SK-N-SH treated with all-trans-retinoic acid at 6 μM for 48 hours (cell line): ENCODE measurements around the gene MALT1.

Experiments used
- ATAC-seq: fragments of 200-7000 bp; cut with Tn5 transposase; 3 replicates; pipeline ENCODE4 v1.9.1; 2020; ENCODE audit warnings: mild to moderate bottlenecking, moderate library complexity
- ARNTL ChIP-seq: fragments of 450-650 bp; formaldehyde crosslinking; IDR thresholded peaks from 2 replicates; pipeline ENCODE4 v1.5.0; 2020; ENCODE audit warnings: low read depth, mild to moderate bottlenecking, moderate library complexity, borderline replicate concordance
- BACH2 ChIP-seq: fragments of 250-450 bp; sonication (Bioruptor Pico); IDR thresholded peaks from 2 replicates; pipeline ENCODE4 v1.9.0; 2021; ENCODE audit warnings: mild to moderate bottlenecking, borderline replicate concordance
- CREB5 ChIP-seq: fragments of 250-450 bp; sonication (Bioruptor Pico); IDR thresholded peaks from 2 replicates; pipeline ENCODE4 v1.5.1; 2020; ENCODE audit warnings: low read depth, mild to moderate bottlenecking, moderate library complexity
- CSDC2 ChIP-seq: fragments of 250-450 bp; sonication (Bioruptor Pico); IDR thresholded peaks from 2 replicates; pipeline ENCODE4 v1.5.0; 2020; ENCODE audit warnings: mild to moderate bottlenecking, moderate library complexity
- CSRNP3 ChIP-seq: fragments of 250-450 bp; sonication (Bioruptor Pico); IDR thresholded peaks from 2 replicates; pipeline ENCODE4 v1.5.1; 2021; ENCODE audit warnings: mild to moderate bottlenecking, moderate library complexity
- ESRRG ChIP-seq: fragments of 250-450 bp; sonication (Bioruptor Pico); IDR thresholded peaks from 2 replicates; pipeline ENCODE4 v1.6.1; 2021; ENCODE audit warnings: mild to moderate bottlenecking
- GLIS3 ChIP-seq: fragments of 250-450 bp; sonication (Bioruptor Pico); IDR thresholded peaks from 2 replicates; pipeline ENCODE4 v1.5.0; 2020; ENCODE audit warnings: mild to moderate bottlenecking, moderate library complexity
- OSR1 ChIP-seq: fragments of 250-450 bp; sonication (Bioruptor Pico); IDR thresholded peaks from 2 replicates; pipeline ENCODE4 v1.8.0; 2022; ENCODE audit warnings: moderate library complexity, mild to moderate bottlenecking, inconsistent platforms
- PATZ1 ChIP-seq: fragments of 250-450 bp; sonication (Bioruptor Pico); IDR thresholded peaks from 2 replicates; pipeline ENCODE4 v1.8.0; 2020; ENCODE audit warnings: mild to moderate bottlenecking, moderate library complexity, borderline replicate concordance
- PPARA ChIP-seq: fragments of 250-450 bp; sonication (Bioruptor Pico); IDR thresholded peaks from 2 replicates; pipeline ENCODE4 v1.5.0; 2020; ENCODE audit warnings: mild to moderate bottlenecking, borderline replicate concordance
- RARB ChIP-seq: fragments of 250-450 bp; sonication (Bioruptor Pico); IDR thresholded peaks from 2 replicates; pipeline ENCODE4 v1.8.0; 2021; ENCODE audit warnings: mild to moderate bottlenecking, moderate library complexity
- SNAI2 ChIP-seq: fragments of 250-450 bp; sonication (Bioruptor Pico); IDR thresholded peaks from 2 replicates; pipeline ENCODE4 v1.5.0; 2020; ENCODE audit warnings: mild to moderate bottlenecking, moderate library complexity
- TCF4 ChIP-seq: fragments of 250-450 bp; sonication (Bioruptor Pico); IDR thresholded peaks from 2 replicates; pipeline ENCODE4 v1.8.0; 2021; ENCODE audit warnings: mild to moderate bottlenecking, moderate library complexity, borderline replicate concordance
- ZC3H10 ChIP-seq: fragments of 250-450 bp; sonication (Bioruptor Pico); IDR thresholded peaks from 2 replicates; pipeline ENCODE4 v1.5.1; 2021; ENCODE audit warnings: mild to moderate bottlenecking, moderate library complexity
- ZFP3 ChIP-seq: fragments of 250-450 bp; sonication (Bioruptor Pico); IDR thresholded peaks from 2 replicates; pipeline ENCODE4 v1.5.0; 2020; ENCODE audit warnings: mild to moderate bottlenecking, moderate library complexity
- ZFP30 ChIP-seq: fragments of 450-650 bp; formaldehyde crosslinking; IDR thresholded peaks from 2 replicates; pipeline ENCODE4 v1.5.0; 2022; ENCODE audit warnings: mild to moderate bottlenecking, moderate library complexity
- ZNF565 ChIP-seq: fragments of 450-650 bp; formaldehyde crosslinking; conservative IDR thresholded peaks from 2 replicates; pipeline ENCODE4 v1.5.0; 2020; ENCODE audit warnings: low read depth, mild to moderate bottlenecking, moderate library complexity
- ZNF8 ChIP-seq: fragments of 450-650 bp; formaldehyde crosslinking; IDR thresholded peaks from 2 replicates; pipeline ENCODE4 v1.5.0; 2020; ENCODE audit warnings: mild to moderate bottlenecking, moderate library complexity
- TF ChIP-seq, protein P1 (sequence below): fragments of 250-450 bp; sonication (Bioruptor Pico); IDR thresholded peaks from 2 replicates; pipeline ENCODE4 v1.5.0; 2020; ENCODE audit warnings: mild to moderate bottlenecking, moderate library complexity
- TF ChIP-seq, protein P2 (sequence below): fragments of 250-450 bp; sonication (Bioruptor Pico); IDR thresholded peaks from 2 replicates; pipeline ENCODE4 v1.8.0; 2021; ENCODE audit warnings: low read depth, mild to moderate bottlenecking, moderate library complexity, borderline replicate concordance

Gene MALT1

DNA sequence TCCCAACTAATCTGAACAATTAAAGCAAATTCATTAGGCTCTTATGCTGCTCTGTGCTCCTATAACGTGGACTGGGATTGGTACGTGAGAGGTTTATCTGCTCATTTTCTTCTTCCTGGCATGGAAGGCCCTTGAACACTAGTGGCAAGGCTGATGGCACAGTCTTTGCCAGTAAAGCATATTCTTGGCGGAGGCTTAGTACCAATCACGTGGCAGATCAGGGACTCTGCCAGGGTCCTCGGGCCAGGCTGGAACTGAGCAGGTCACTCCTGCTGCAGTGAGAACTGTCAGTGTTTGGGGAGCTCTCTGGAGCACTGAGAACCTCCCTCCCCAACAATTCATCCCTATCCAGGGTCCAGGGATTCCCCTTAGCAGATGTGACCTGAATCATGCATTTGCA, 38.7 kb upstream of the MALT1 start:
- ATAC-seq = no peak

DNA sequence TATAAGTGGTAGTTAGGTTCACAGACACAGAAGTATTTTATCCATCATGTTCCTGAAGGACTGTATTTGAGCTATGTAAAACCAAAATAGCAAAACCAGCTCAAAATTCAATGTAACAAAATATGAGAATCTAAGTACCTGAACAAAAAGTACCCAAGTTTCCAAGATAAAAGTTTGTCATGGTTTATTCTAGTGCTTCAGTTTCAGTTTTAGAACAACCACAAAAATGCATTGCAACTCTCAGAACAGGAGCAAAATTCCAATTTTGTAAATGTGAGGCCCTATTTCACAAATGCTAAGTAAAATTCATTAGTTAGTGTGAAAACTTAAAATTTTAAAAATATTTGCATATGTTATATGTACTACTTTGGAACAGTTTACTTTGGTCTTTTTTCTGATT, 37.4 kb upstream of the MALT1 start:
- no peak for ATAC-seq
- TF ChIP-seq ZC3H10 (CRISPR knock-in tag) (no peak), ZFP3 (CRISPR knock-in tag) (no peak), BACH2 (no peak), ZFP30 (no peak), ZNF8 (CRISPR knock-in tag) (no peak), PATZ1 (CRISPR knock-in tag) (no peak), GLIS3 (CRISPR knock-in tag) (no peak), RARB (no peak), ZNF565 (CRISPR knock-in tag) (no peak), OSR1 (CRISPR knock-in tag) (no peak), ESRRG (CRISPR knock-in tag) (no peak), ARNTL (CRISPR knock-in tag) (no peak)
- TF ChIP-seq, protein P1, sequence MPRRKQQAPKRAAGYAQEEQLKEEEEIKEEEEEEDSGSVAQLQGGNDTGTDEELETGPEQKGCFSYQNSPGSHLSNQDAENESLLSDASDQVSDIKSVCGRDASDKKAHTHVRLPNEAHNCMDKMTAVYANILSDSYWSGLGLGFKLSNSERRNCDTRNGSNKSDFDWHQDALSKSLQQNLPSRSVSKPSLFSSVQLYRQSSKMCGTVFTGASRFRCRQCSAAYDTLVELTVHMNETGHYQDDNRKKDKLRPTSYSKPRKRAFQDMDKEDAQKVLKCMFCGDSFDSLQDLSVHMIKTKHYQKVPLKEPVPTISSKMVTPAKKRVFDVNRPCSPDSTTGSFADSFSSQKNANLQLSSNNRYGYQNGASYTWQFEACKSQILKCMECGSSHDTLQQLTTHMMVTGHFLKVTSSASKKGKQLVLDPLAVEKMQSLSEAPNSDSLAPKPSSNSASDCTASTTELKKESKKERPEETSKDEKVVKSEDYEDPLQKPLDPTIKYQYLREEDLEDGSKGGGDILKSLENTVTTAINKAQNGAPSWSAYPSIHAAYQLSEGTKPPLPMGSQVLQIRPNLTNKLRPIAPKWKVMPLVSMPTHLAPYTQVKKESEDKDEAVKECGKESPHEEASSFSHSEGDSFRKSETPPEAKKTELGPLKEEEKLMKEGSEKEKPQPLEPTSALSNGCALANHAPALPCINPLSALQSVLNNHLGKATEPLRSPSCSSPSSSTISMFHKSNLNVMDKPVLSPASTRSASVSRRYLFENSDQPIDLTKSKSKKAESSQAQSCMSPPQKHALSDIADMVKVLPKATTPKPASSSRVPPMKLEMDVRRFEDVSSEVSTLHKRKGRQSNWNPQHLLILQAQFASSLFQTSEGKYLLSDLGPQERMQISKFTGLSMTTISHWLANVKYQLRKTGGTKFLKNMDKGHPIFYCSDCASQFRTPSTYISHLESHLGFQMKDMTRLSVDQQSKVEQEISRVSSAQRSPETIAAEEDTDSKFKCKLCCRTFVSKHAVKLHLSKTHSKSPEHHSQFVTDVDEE (CRISPR knock-in tag) = no peak
- TF ChIP-seq, protein P2, sequence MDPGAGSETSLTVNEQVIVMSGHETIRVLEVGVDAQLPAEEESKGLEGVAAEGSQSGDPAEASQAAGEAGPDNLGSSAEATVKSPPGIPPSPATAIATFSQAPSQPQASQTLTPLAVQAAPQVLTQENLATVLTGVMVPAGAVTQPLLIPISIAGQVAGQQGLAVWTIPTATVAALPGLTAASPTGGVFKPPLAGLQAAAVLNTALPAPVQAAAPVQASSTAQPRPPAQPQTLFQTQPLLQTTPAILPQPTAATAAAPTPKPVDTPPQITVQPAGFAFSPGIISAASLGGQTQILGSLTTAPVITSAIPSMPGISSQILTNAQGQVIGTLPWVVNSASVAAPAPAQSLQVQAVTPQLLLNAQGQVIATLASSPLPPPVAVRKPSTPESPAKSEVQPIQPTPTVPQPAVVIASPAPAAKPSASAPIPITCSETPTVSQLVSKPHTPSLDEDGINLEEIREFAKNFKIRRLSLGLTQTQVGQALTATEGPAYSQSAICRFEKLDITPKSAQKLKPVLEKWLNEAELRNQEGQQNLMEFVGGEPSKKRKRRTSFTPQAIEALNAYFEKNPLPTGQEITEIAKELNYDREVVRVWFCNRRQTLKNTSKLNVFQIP (CRISPR knock-in tag) = no peak

More for the DNA sequence above, 38.7 kb upstream of the MALT1 start:
- TF ChIP-seq CSDC2 = no peak
- TF ChIP-seq PPARA (CRISPR knock-in tag) = no peak
- no peak for TF ChIP-seq GLIS3 (CRISPR knock-in tag)
- TF ChIP-seq SNAI2 (CRISPR knock-in tag) = no peak
- no peak for TF ChIP-seq CREB5 (CRISPR knock-in tag)
- TF ChIP-seq CSRNP3 = no peak
- TF ChIP-seq ESRRG (CRISPR knock-in tag) = no peak
- no peak for TF ChIP-seq ZNF565 (CRISPR knock-in tag)
- no peak for TF ChIP-seq BACH2
- TF ChIP-seq RARB = no peak
- TF ChIP-seq, protein P1 (CRISPR knock-in tag) = no peak
- no peak for TF ChIP-seq TCF4 (CRISPR knock-in tag)
- TF ChIP-seq ZC3H10 (CRISPR knock-in tag) = no peak
- no peak for TF ChIP-seq PATZ1 (CRISPR knock-in tag)
